IMR-90 (cell line): ENCODE results near the gene P2RX3. TPM values are rescaled to one million over a fixed set of nuclear protein-coding genes. Genes with fewer than 3 reads are reported as not detected.

Experiments used
- ATAC-seq: fragments of 200-7000 bp; cut with Tn5 transposase; 2 replicates; pipeline ENCODE4 v1.9.1; 2020; ENCODE audit warnings: low read depth, mild to moderate bottlenecking, moderate library complexity
- BruUV-seq: library from RNA; stranded (reverse); fragments of 400-500 nt; replicated peaks from 2 replicates; lab custom pipeline; 2021; lab: Mats Ljungman, UMichigan
- CTCF ChIA-PET: fragments of 300-600 bp; formaldehyde crosslinking; extraction: SDS; loops from one replicate; lab custom pipeline; 2021; ENCODE audit warnings: antibody characterized with exemption; lab: Yijun Ruan, JAX
- POLR2A ChIA-PET: fragments of 300-600 bp; sonication (Branson Sonifier 250); formaldehyde crosslinking; loops from one replicate; lab custom pipeline; 2022; ENCODE audit warnings: antibody characterized with exemption; ENCODE audit not compliant: unreplicated experiment; lab: Charles Lee
- DNase-seq: peaks from one replicate; pipeline ENCODE4 v3.0.0; 2013
- H2AFZ ChIP-seq: replicated peaks from 2 replicates; pipeline ENCODE3; 2013; ENCODE audit warnings: low read length, mild to moderate bottlenecking; ENCODE audit not compliant: poor library complexity
- H2AK5ac ChIP-seq: 2 replicates; pipeline ENCODE4 v1.6.1; 2013; ENCODE audit warnings: low read depth, low read length, inconsistent platforms
- H2AK9ac ChIP-seq: replicated peaks from 2 replicates; pipeline ENCODE3; 2013; ENCODE audit warnings: mild to moderate bottlenecking, low read depth, low read length, moderate library complexity; ENCODE audit not compliant: poor library complexity
- H2BK120ac ChIP-seq: 2 replicates; pipeline ENCODE4 v1.6.1; 2013; ENCODE audit warnings: low read depth, low read length, inconsistent platforms
- H2BK15ac ChIP-seq: 3 replicates; pipeline ENCODE4 v1.6.1; 2013; ENCODE audit warnings: low read depth, low read length, inconsistent platforms
- H2BK20ac ChIP-seq: 2 replicates; pipeline ENCODE4 v1.6.1; 2013; ENCODE audit warnings: low read depth, mild to moderate bottlenecking, inconsistent platforms, low read length, moderate library complexity
- H2BK5ac ChIP-seq: 2 replicates; pipeline ENCODE4 v1.6.1; 2013; ENCODE audit warnings: mild to moderate bottlenecking, low read depth, low read length, inconsistent platforms; ENCODE audit not compliant: poor library complexity, severe bottlenecking
- H3K14ac ChIP-seq: replicated peaks from 2 replicates; pipeline ENCODE4 v1.6.1; 2013; ENCODE audit warnings: low read depth, low read length, inconsistent platforms
- H3K18ac ChIP-seq: 2 replicates; pipeline ENCODE4 v1.6.1; 2013; ENCODE audit warnings: low read depth, low read length, control low read depth
- H3K23ac ChIP-seq: 2 replicates; pipeline ENCODE4 v1.6.1; 2013; ENCODE audit warnings: low read depth, low read length, inconsistent platforms
- H3K27ac ChIP-seq: 2 replicates; pipeline ENCODE4 v1.5.1; 2013; ENCODE audit warnings: mild to moderate bottlenecking, control low read depth, low read length; ENCODE audit not compliant: insufficient read depth
- H3K27me3 ChIP-seq: 2 replicates; pipeline ENCODE4 v1.6.1; 2013; ENCODE audit warnings: low read length; ENCODE audit not compliant: control insufficient read depth, insufficient read depth
- H3K36me3 ChIP-seq: 2 replicates; pipeline ENCODE4 v1.6.1; 2013; ENCODE audit warnings: low read length, mixed read lengths; ENCODE audit not compliant: control insufficient read depth, insufficient read depth
- H3K4ac ChIP-seq: 2 replicates; pipeline ENCODE4 v1.6.1; 2013; ENCODE audit warnings: low read depth, low read length, inconsistent platforms
- H3K4me1 ChIP-seq: 2 replicates; pipeline ENCODE4 v1.6.1; 2013; ENCODE audit warnings: low read length, mixed read lengths; ENCODE audit not compliant: control insufficient read depth, insufficient read depth
- H3K4me2 ChIP-seq: 2 replicates; pipeline ENCODE4 v1.6.1; 2013; ENCODE audit warnings: low read depth, mild to moderate bottlenecking, control low read depth, low read length, moderate library complexity
- H3K4me3 ChIP-seq: 2 replicates; pipeline ENCODE4 v1.5.1; 2013; ENCODE audit warnings: low read depth, mild to moderate bottlenecking, control low read depth, low read length, moderate library complexity; ENCODE audit not compliant: insufficient read depth
- H3K56ac ChIP-seq: 2 replicates; pipeline ENCODE4 v1.6.1; 2013; ENCODE audit warnings: low read length, inconsistent platforms; ENCODE audit not compliant: insufficient read depth; ENCODE audit errors: extremely low read depth
- H3K79me1 ChIP-seq, 2 experiments: 2 replicates each; pipeline ENCODE4 v1.6.1; 2013; ENCODE audit warnings: low read length in 2 of 2, inconsistent platforms in 1 of 2, low read depth in 1 of 2
- H3K9ac ChIP-seq: 2 replicates; pipeline ENCODE4 v1.6.1; 2013; ENCODE audit warnings: low read depth, low read length, control low read depth
- H3K9me1 ChIP-seq: 2 replicates; pipeline ENCODE4 v1.6.1; 2013; ENCODE audit warnings: low read length, inconsistent platforms; ENCODE audit not compliant: insufficient read depth
- H3K9me3 ChIP-seq: 2 replicates; pipeline ENCODE4 v1.6.1; 2013; ENCODE audit warnings: low read length; ENCODE audit not compliant: control insufficient read depth, insufficient read depth
- H4K20me1 ChIP-seq: 2 replicates; pipeline ENCODE4 v1.6.1; 2013; ENCODE audit warnings: low read length, inconsistent platforms; ENCODE audit not compliant: insufficient read depth
- H4K5ac ChIP-seq: 2 replicates; pipeline ENCODE4 v1.6.1; 2013; ENCODE audit warnings: mild to moderate bottlenecking, low read depth, low read length, control low read depth
- H4K8ac ChIP-seq, 2 experiments: 2 replicates each; pipeline ENCODE4 v1.6.1; 2013; ENCODE audit warnings: low read depth in 2 of 2, low read length in 2 of 2, control low read depth in 1 of 2, inconsistent platforms in 1 of 2
- H4K91ac ChIP-seq: 2 replicates; pipeline ENCODE4 v1.6.1; 2013; ENCODE audit warnings: low read depth, low read length, inconsistent platforms; ENCODE audit not compliant: insufficient read depth
- BHLHE40 ChIP-seq: fragments of 150-350 bp; IDR thresholded peaks from 2 replicates; pipeline ENCODE4 v1.6.1; 2016; ENCODE audit warnings: mild to moderate bottlenecking, low read depth, low read length
- CEBPB ChIP-seq: IDR thresholded peaks from 2 replicates; pipeline ENCODE4 v1.6.1; 2012; ENCODE audit warnings: low read depth, low read length, improper control_type of control experiment
- CHD1 ChIP-seq: IDR thresholded peaks from 2 replicates; pipeline ENCODE4 v1.6.1; 2012; ENCODE audit warnings: low read depth, low read length, improper control_type of control experiment
- CTCF ChIP-seq: conservative IDR thresholded peaks from 2 replicates; pipeline ENCODE4 v1.5.1; 2012; ENCODE audit warnings: mild to moderate bottlenecking, low read depth, low read length, improper control_type of control experiment
- ELK1 ChIP-seq: fragments of 150-350 bp; IDR thresholded peaks from 2 replicates; pipeline ENCODE4 v1.6.1; 2016; ENCODE audit warnings: low read depth, mild to moderate bottlenecking, low read length, moderate library complexity, borderline replicate concordance
- FOS ChIP-seq: fragments of 150-350 bp; IDR thresholded peaks from 2 replicates; pipeline ENCODE4 v1.6.1; 2016; ENCODE audit warnings: low read depth, low read length
- MAFK ChIP-seq: IDR thresholded peaks from 2 replicates; pipeline ENCODE4 v1.6.1; 2012; ENCODE audit warnings: low read depth, low read length, improper control_type of control experiment
- MAZ ChIP-seq: IDR thresholded peaks from 2 replicates; pipeline ENCODE4 v1.6.1; 2012; ENCODE audit warnings: low read depth, mild to moderate bottlenecking, low read length, improper control_type of control experiment, moderate library complexity, borderline replicate concordance
- MXI1 ChIP-seq: IDR thresholded peaks from 2 replicates; pipeline ENCODE4 v1.6.1; 2012; ENCODE audit warnings: low read depth, mild to moderate bottlenecking, low read length, moderate library complexity, borderline replicate concordance
- NFE2L2 ChIP-seq: fragments of 150-350 bp; IDR thresholded peaks from 2 replicates; pipeline ENCODE4 v1.6.1; 2016; ENCODE audit warnings: low read depth, mild to moderate bottlenecking, low read length
- POLR2A ChIP-seq: IDR thresholded peaks from 2 replicates; pipeline ENCODE4 v1.6.1; 2012; ENCODE audit warnings: mild to moderate bottlenecking, low read depth, low read length
- RAD21 ChIP-seq: IDR thresholded peaks from 2 replicates; pipeline ENCODE4 v1.6.1; 2012; ENCODE audit warnings: low read length, improper control_type of control experiment
- RCOR1 ChIP-seq: IDR thresholded peaks from 2 replicates; pipeline ENCODE4 v1.6.1; 2012; ENCODE audit warnings: mild to moderate bottlenecking, low read length, improper control_type of control experiment; ENCODE audit not compliant: insufficient replicate concordance
- RFX5 ChIP-seq: IDR thresholded peaks from 2 replicates; pipeline ENCODE4 v1.8.0; 2012; ENCODE audit warnings: low read depth, mild to moderate bottlenecking, low read length, moderate library complexity
- SMC3 ChIP-seq: fragments of 150-350 bp; IDR thresholded peaks from 2 replicates; pipeline ENCODE4 v1.6.1; 2016; ENCODE audit warnings: low read depth, mild to moderate bottlenecking, antibody characterized with exemption, low read length, moderate library complexity
- USF2 ChIP-seq: fragments of 150-350 bp; IDR thresholded peaks from 2 replicates; pipeline ENCODE4 v1.6.1; 2017; ENCODE audit warnings: mild to moderate bottlenecking, antibody characterized with exemption, low read length, low read depth
- WGBS, 2 experiments: methylation state at CpG; one replicate each; pipeline versions ENCODE4 v1.1.5 to v1.1.7; 2013; ENCODE audit warnings: missing lambda C conversion rate in 2 of 2; ENCODE audit not compliant: insufficient read length in 1 of 2; ENCODE audit errors: extremely low coverage in 2 of 2; 5-methylcytosine and 5-hydroxymethylcytosine counted together
- dilution Hi-C: fragments of 300-500 bp; cut with HindIII; formaldehyde crosslinking; loops from one replicate; pipeline ENCODE4 v1.14.3; 2018; ENCODE audit warnings: low sequenced_read_pairs; ENCODE audit not compliant: unreplicated experiment
- in situ Hi-C: fragments of 300-500 bp; cut with MboI; formaldehyde crosslinking; loops from 3 replicates; pipeline ENCODE4 v1.14.3; 2019; ENCODE audit warnings: low sequenced_read_pairs, inconsistent platforms, mixed read lengths
- intact Hi-C: fragments of 100-400 bp; cut with micrococcal nuclease; formaldehyde crosslinking; loops from 2 replicates; pipeline ENCODE4 v1.10.0; 2022
- polyA plus RNA-seq, 3 experiments: library from polyadenylated mRNA; depleted of rRNA; stranded (reverse); fragments of >200 nt; gene quantifications; 2 replicates each; pipeline ENCODE4 v1.2.3, GENCODE V29; 2012; ENCODE audit warnings: low replicate concordance in 1 of 3
- total RNA-seq: library from RNA; depleted of rRNA; stranded (reverse); fragments of >200 nt; gene quantifications from 2 replicates; pipeline ENCODE4 v1.2.3, GENCODE V29; 2012

The P2RX3 gene
- total and polyA plus RNA-seq, 2 of the 4 experiments (the other 2 are of a cell fraction): not detected

- Histone ChIP-seq H2BK5ac (no peak overlapping the region), H3K18ac (no peak overlapping the region), H3K79me1 (no peaks in the 10 kb centered on the region), H2BK15ac (no peak overlapping the region), H3K27ac (no peak overlapping the region), H3K4ac (no peak overlapping the region), H2AFZ (no peak overlapping the region), H4K8ac (no peak overlapping the region), H3K9ac (no peak overlapping the region), H4K20me1 (0 out of 2 replicates have a peak, but pooled peaks cover 6% of the 10 kb centered on the region), H3K4me3 (no peak overlapping the region), H2BK120ac (no peak overlapping the region), H3K4me1 (no peaks in the 10 kb centered on the region), H2BK20ac (no peak overlapping the region), H3K4me2 (no peak overlapping the region), H3K9me1 (no peaks in the 10 kb centered on the region), H3K27me3 (peaks cover 2% of the 10 kb centered on the region; the same call in 1 of the 2 replicates), H2AK5ac (no peak overlapping the region), H3K36me3 (no peaks in the 10 kb centered on the region), H3K23ac (no peak overlapping the region), H2AK9ac (no peak overlapping the region), H3K56ac (no peak overlapping the region), H4K5ac (no peak overlapping the region), H4K91ac (no peak overlapping the region), H3K9me3 (no peaks in the 10 kb centered on the region), H3K14ac (no peak overlapping the region)
- CTCF ChIA-PET: no interaction called here
- in situ Hi-C loops (no loop called here), dilution Hi-C loops (no loop called here), intact Hi-C loops (no loop called here)
- BruUV-seq: no TSS peak
- no peak for DNase-seq
- no CpG with 5 or more reads among the region's 2 CpGs for WGBS, 2 experiments
- POLR2A ChIA-PET: no interaction called here
- TF ChIP-seq USF2: no peak
- no peak for TF ChIP-seq RFX5
- TF ChIP-seq BHLHE40: no peak
- TF ChIP-seq POLR2A: no peak
- no peak for TF ChIP-seq MXI1
- no peak for TF ChIP-seq FOS
- no peak for TF ChIP-seq RCOR1
- TF ChIP-seq CEBPB: no peak
- TF ChIP-seq MAZ: no peak
- no peak for TF ChIP-seq CHD1
- TF ChIP-seq ELK1: no peak
- no peak for TF ChIP-seq RAD21
- TF ChIP-seq MAFK: no peak
- no peak for TF ChIP-seq NFE2L2
- no peak for TF ChIP-seq CTCF
- TF ChIP-seq SMC3: no peak
- no peak for ATAC-seq
Measured at GRCh38 chr11:57375490-57375889, 37.3 kb downstream of the P2RX3 start.
